ENCODE results near the gene OTUB1.

DNA sequence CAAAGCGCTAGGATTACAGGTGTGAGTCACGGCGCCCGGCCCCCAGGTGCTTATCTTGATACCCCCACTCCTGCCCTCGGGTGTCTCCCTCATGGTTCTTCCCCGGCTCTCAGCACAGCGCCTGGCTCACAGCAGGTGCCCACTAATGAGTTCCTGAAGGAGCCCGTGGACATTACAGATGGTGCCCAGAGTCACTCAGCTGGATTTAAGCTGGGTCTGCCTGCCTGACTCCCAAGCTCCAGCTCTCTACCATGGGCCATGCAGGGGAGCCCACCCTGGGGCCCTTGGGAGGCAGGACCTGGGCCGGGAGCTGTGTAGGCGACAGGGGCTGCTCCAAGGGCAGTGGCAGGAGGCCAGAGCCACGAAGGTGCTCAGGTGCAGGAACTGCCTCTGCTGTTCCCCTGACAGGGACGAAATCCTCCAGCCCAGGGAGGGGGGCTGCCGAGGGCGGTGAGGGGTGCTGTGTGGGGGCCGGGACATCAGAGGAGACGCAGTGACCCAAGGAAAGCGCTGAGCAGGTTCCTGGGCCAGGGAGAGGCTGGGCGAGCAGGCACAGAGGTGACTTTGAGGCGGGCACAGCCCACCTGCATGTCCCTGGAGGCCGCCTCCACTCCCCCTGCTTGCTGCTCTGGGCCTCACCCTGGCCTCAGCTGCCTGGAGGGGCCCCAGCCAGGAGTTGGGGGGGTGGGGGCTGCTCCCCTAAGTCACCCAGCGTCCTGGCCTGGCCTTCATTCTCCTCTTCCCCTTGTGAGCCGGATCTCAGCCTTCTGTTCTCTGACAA lies 34.9 kb downstream of the OTUB1 start:
- TF ChIP-seq, protein P1, sequence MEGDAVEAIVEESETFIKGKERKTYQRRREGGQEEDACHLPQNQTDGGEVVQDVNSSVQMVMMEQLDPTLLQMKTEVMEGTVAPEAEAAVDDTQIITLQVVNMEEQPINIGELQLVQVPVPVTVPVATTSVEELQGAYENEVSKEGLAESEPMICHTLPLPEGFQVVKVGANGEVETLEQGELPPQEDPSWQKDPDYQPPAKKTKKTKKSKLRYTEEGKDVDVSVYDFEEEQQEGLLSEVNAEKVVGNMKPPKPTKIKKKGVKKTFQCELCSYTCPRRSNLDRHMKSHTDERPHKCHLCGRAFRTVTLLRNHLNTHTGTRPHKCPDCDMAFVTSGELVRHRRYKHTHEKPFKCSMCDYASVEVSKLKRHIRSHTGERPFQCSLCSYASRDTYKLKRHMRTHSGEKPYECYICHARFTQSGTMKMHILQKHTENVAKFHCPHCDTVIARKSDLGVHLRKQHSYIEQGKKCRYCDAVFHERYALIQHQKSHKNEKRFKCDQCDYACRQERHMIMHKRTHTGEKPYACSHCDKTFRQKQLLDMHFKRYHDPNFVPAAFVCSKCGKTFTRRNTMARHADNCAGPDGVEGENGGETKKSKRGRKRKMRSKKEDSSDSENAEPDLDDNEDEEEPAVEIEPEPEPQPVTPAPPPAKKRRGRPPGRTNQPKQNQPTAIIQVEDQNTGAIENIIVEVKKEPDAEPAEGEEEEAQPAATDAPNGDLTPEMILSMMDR (conservative IDR thresholded peaks at IDR 0.05 in 1 of 2, IDR thresholded peaks at IDR 0.05 in 1 of 2; ENCODE audit: extremely low read depth in 1 of 2, insufficient read depth in 1 of 2, low read depth in 1 of 2, low read length in 2 of 2) = no peak
- no peak for TF ChIP-seq EZH2 (IDR thresholded peaks at IDR 0.05; ENCODE audit: borderline replicate concordance, low read length)

Data from mammary epithelial cell (primary cell).